HG03039 (cell line): Measurements from ENCODE around the gene AKT1.

Experiments used
- ATAC-seq: cut with Tn5 transposase; IDR thresholded peaks from one replicate; pipeline ENCODE4 v1.9.1; 2021; ENCODE audit warnings: mild to moderate bottlenecking, moderate library complexity; ENCODE audit not compliant: unreplicated experiment

Gene AKT1

DNA sequence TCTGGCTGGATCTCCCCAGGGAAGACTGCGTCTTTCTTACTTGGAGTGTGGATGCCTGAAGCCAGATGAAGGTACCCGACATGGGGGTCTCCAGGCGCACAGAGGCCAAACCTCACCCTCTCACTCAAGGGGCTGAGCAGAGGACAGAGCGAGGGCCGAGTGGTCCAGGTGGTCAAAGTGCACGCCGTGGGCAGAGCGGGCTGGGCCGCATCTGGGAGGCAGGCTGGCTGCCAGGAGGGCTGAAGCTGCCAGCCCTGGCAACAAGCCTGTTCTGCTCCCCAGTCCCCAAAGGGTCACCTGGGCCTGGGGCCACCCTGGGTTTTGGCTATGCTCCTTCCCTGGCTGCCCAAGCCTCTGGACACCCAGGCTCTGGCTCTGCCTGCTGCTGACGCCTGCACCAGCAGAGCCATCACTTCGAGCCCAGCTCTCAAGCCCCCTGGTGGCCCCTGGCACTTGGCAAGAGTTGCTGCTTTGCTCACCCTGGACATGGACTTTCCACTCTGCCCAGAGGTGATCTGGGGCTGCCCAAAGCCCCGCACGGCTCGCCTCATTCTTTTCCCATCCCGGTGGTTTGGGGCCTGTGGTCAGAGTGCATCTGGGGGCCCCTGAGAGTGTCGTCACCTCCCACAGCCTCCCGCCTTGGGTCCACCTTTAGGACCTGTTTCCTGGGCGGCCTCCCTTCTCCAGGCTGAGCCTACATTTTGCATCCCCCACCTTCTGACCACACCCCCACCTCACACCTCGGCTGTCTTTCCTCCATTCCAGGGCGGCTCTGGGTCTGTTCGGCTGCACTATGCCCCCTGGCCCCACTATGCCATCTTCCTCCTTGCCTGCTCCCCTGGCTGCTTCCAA, 68.7 kb downstream of the AKT1 start:
- ATAC-seq = no peak

DNA sequence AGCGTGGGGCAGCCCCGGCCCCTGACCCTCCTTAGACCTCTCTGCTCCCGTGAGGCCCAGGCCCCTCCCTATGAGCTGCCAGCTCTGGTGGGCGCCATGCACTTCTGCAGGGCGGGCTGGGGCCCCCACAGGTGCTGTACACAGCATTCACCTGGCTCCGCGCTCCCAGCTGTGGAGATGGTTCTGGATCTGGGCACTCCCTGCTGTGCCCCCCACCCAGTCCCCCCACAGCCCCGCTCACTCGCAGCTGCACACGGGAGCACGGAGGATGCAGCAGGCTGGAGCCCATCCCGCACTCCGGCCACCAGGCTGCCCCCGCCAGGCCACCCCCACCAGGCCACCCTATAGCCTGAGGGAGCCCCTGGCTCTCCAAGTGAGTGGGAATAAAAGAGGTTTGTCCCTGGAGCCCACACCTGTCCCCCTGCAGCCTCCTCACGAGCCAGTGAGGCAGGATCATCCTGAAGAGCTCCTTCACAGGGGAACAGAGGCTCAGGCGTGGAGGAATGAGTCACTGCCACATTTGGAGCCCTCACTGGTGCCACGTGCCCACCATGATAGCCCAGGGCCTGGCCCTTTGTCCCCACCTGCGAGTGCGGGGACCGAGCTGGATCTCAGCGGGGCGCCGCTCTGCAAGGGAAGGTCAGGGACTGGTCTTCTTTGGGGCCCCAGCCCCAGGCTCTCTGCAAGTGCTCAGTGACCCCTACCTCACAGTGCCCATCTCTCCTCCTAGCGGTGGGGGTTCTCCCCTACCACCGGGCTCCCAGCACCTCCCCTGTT, 69.6 kb downstream of the AKT1 start:
- ATAC-seq = no peak

DNA sequence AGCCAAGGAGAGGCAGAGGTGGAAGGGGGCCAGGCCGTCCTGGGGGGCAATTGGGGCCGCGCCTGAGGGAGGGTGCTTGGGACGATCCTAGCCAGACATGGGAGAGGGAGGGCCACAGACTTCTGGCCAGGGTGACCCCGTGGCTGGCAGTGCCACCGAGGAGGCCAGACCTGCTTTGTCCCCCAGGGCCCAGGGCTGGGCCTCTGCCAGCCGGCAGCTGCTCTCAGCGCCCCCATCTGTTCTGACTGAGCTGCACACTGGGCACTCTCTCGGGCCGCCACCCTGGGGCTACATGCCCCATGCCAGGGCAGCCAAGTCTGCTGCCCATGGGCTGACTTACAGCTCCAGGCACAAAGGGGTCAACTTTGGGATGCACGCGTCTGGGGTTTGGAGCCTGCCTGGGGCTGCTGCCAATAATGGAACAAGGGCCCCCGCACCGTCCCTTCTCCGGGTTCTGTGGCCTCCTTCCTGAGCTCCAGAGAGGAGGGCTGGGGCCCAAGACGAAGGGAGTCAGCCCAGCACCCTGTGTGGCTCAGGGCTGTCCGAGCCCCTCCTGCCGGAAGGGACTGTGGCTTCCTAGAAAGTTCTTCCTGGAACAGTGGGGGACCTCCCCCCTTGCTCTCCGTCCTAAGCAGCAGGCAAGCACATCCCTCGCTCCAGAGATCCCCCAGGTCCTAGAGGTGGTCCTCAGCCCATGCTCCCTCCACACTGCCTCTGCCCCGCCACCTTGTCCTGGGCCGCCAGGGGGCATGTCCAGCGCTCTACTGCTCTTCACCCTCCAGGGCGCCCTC, 70.4 kb downstream of the AKT1 start:
- ATAC-seq = no peak

DNA sequence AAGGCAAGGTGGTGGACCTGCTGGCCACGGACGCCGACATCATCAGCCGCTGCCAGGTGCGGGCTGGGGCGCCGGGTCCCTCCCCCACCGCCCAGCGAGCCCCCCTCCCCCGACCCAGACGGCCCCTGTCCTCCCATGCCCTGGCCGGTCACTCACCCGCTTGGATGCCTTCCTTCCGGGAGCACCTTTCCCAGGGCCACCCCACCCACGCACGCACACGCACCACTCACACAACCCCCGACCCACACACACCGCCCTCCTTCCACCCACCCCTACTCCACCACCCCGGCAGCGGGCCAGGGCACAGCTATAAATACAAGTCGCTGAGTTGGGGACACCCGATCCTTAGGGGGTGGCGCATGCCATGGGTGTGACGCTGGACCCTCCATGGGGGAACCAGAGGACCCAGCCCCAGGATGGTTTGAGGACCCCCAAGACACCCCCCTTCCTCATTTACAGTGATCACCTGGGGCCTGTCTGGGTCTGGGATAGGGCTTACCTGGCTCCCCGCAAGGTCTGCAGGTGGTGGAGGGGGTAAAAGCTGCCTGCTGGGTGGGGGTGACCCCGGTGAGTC, 71.1 kb downstream of the AKT1 start:
- no peak for ATAC-seq

DNA sequence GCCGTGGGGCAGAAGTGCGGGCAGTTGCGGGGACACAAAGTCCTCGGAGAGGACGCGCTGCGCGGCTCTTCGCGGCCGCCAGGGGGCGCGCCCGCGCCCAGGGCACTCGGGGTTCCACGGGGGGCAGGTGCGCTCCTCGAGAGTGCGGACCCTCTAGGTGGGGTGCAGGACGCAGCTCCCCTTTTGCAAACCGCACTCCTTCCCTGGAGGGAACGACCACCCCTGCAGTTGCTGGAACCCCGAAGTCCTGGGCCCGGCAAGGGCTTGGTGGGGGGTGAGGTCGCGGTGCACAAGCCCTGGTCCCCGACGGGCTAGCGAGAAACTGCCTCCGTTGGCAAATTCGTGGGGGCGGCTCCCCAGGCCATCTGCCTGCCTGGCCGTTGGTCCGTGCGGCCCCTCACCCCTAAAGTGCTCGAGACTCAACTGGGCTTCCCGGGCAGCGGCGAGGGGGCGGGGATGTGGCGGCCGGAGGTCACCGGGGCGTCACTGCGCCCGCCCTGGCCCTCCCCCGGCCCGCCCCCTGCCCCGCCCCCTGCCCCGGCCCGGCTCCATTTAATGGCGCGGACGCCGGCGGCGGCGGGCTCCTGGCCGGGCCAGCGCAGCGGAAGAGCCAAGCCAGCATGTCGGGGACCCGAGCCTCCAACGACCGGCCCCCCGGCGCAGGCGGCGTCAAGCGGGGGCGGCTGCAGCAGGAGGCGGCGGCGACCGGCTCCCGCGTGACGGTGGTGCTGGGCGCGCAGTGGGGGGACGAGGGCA, 71.7 kb downstream of the AKT1 start, which contains the start of gene ADSS1:
ADSS1 (plus strand) TSS at position 579 of the 756 bp plus-strand sequence; CDS start at position 621, 42 bp downstream.
- ATAC-seq = no peak

DNA sequence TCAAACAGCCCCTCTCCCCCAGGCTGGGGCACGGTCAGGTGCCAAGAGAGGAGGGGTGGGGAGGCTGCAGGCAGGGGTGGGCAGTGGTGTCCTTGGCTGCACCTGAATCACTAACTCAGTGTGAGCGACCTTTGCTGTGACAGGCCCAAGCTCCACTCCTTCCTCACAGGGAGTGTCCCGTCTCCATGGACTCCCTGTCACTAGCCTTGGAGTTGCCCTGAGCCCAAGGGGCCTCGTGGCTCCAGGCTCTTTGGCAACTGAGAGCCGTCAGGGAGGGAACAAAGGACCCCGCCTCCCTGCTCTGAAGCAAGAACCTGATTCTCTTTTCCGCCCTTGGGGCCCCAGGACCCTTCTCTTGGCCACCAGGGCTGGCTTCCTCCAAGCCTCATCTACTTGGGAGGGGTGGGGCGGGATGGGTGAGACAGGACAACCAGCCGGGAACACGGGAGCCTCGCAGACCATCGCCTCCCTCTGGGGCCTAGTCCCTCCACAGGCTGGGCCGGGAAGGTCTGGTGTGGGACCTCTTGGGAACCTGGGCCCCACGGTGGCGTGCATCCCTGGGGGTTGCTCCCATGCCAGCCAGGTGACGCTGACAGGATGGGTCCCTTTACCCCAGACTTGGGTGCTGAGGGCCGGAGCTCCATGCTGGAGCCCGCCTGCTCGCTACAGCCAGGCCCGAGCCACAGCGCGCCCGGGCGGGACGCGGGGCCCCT, 72.5 kb downstream of the AKT1 start:
- ATAC-seq = no peak

DNA sequence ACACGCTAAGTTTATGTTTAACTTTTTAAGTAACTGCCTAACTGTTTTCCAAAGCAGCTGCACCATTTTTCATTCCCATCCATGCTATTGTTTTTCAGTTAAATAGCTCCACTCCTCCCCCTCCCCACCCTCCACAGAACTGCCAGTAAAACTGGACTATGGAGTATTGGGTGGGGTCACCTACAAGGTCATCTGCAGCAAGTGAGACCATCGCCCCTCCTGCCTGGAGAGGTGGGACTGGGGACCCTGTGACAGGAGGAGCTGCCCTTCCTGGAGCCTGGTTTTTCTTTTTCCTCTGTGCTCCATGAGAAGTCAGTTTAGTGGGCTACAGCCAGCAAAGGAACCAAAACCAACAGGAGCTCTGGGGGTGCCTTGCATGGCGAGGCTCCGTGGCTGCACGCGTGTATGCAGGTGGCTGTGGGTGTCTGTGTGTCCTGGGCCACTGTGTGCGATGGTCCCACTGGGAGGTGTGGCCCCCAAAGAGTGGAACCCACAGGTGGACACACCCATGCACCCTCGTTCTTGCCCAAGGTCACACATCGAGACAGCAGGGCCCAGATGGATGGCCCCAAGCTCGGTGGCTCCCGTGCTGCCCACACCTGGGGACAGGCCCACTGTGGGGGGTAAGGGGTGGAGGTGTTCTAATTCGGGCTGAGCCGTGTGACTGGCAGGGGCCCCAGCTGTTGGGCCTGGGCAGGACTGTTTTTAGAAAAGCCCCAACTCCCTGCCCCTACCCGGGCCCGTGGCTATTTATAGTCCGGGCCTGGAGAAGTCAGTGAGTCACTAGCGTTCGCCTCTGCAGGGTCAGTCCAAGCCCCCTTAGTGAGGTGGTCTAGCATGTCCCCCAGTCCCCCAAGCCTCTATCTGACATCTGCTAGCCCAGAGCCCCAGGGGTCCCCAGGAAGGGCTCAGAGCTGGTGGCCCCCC, 73.8 kb downstream of the AKT1 start:
- ATAC-seq = no peak
